Measurements from ENCODE around the gene FBXO4.

Gene FBXO4, protein sequence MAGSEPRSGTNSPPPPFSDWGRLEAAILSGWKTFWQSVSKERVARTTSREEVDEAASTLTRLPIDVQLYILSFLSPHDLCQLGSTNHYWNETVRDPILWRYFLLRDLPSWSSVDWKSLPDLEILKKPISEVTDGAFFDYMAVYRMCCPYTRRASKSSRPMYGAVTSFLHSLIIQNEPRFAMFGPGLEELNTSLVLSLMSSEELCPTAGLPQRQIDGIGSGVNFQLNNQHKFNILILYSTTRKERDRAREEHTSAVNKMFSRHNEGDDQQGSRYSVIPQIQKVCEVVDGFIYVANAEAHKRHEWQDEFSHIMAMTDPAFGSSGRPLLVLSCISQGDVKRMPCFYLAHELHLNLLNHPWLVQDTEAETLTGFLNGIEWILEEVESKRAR

DNA sequence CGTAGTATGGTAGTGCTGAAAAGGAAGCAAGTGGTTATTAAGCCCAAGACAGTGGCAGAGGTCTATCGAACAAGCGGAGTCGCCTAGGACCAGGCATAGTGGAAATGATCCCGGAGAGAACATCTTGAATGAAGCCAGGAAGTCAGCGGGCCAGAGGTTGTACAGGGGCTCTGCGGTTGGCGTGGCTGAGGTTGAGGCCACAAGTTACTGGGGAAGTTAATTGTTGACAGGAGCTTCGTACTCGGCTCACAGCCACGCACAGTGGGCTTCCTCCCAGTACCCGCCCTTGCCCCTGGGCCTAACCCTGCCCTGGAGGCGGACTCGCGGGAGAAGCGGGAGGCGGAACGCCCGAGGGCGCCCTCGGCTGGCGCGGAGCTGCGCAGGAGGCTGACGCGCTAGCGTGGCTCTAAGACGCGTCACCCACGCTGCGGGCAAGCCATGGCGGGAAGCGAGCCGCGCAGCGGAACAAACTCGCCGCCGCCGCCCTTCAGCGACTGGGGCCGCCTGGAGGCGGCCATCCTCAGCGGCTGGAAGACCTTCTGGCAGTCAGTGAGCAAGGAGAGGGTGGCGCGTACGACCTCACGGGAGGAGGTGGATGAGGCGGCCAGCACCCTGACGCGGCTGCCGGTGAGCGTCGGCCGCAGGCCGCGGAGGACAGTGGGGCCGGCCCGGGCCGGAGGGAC is at the start of gene FBXO4:
FBXO4 (plus strand) TSS at position 410 of the 683 bp plus-strand sequence; CDS start at position 439, 29 bp downstream.
- peak; percentile 37 for DNase-seq (ENCODE audit: low read depth)

DNA sequence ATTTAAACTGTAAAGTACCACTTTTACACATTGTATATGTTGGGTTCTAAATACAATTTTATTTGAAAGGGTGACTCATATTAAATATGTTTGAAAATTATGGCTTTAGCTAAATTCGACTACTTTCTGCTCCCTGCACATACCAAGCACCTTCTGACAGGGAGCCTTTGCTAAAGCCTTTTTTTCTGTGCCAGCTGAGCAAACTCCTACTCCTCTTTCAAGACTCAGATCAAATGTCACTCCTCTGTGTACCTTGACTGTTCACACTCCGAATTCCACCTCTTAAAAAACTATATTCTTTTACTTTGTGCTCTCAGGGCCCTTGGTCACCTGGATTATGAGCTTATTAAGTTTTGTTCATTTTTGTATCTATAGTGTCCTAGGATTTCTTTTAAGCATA is 48.4 kb upstream of the FBXO4 start:
- no peak for DNase-seq (ENCODE audit: low read depth)

GRCh38 chr5:41877408-41877807 is 47.7 kb upstream of the FBXO4 start:
- no peak for DNase-seq (ENCODE audit: low read depth)

DNA sequence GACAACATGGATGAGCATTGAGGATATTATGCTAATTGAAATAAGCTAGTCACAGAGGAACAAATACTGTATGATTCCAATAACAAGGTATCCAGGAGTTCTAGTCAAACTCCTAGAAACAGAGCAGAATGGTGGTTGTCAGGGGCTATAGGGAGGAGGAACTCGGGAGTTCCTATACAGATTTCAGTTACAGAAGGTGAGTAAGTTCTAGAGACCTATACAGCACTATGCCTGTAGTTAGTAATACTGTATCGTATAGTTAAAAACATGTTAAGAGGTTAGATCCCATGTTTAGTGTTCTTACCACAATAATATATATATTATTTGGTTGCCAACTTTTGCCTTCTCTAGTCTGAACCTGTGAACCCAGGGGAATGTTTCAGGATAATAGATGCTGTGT is 46.9 kb upstream of the FBXO4 start:
- DNase-seq (ENCODE audit: low read depth) = no peak

GRCh38 chr5:41878643-41879478 is 46.2 kb upstream of the FBXO4 start:
- no peak for DNase-seq (ENCODE audit: low read depth)

- DNase-seq (ENCODE audit: low read depth) = no peak
Measured at GRCh38 chr5:41882765-41883164, 42.3 kb upstream of the FBXO4 start.

DNA sequence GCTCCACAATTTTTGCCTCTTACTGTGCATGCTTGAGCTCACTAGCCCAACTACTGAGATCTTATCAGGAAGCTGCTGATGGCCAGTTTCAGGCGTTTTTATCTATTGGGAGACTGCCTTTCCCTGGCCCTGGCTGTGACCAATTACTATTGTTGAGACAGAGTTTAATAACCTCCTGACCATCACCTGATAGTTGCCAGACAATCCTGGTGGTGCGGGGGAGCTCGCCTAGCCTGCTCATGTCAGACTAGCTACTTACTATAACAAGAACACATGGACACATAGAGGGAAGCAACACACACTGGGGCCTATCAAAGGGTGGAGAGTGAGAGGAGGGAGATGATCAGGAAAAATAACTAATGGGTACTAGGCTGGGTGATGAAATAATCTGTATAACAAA is 41.8 kb upstream of the FBXO4 start:
- DNase-seq (ENCODE audit: low read depth) = no peak

GRCh38 chr5:41883936-41884335 is 41.1 kb upstream of the FBXO4 start:
- no peak for DNase-seq (ENCODE audit: low read depth)

GRCh38 chr5:41885286-41885685 is 39.8 kb upstream of the FBXO4 start:
- DNase-seq (ENCODE audit: low read depth) = no peak

DNA sequence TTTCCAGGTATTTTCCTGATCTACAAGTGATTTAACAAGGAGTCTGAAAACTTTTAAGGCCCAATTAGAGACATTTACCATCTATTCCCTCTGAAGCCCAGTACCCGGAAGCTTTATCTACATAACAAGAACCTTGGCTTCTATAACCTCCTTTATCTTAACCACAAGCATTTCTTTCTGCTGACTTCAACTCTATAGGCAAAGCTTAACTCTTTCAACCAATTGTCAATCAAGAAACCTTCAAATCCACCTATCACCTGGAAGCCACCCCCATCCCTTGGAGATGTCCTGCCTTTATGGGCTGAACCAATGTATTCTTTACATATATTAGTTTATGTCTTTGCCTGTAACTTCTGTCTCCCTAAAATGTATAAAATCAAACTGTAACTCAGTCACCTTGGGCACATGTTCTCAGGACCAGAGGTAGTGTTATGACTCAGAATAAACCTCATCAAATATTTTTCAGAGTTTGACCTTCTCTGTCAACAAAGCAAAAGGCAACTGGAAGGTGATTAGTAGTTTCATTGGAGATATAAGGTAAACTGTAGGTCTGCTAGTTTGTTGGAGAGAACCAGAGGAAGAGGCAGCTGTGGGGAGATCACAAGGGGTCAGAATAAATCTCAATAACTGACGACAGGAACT is 33.9 kb upstream of the FBXO4 start:
- no peak for DNase-seq (ENCODE audit: low read depth)

DNA sequence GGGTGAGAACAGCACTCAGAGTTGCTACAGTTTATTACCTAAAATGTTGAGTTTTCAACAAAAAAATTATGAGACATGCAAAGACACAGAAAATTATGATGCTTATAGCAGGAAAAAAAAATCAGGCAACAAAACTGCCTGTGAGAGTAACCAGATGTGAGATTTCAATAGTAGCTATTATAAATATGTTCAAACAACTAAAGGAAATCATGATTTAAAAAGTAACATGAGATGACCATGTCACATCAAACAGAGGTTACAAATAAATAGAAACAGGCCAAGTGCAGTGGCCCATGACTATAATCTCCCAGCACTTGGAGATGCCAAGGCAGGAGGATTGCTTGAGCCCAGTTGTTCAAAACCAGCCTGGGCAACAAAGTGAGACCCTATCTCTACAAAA is 33.0 kb upstream of the FBXO4 start:
- DNase-seq (ENCODE audit: low read depth) = no peak

- DNase-seq (ENCODE audit: low read depth) = no peak
Measured at GRCh38 chr5:41893074-41893851, 31.8 kb upstream of the FBXO4 start.

GRCh38 chr5:41896230-41896629 is 28.9 kb upstream of the FBXO4 start:
- DNase-seq (ENCODE audit: low read depth) = no peak

DNA sequence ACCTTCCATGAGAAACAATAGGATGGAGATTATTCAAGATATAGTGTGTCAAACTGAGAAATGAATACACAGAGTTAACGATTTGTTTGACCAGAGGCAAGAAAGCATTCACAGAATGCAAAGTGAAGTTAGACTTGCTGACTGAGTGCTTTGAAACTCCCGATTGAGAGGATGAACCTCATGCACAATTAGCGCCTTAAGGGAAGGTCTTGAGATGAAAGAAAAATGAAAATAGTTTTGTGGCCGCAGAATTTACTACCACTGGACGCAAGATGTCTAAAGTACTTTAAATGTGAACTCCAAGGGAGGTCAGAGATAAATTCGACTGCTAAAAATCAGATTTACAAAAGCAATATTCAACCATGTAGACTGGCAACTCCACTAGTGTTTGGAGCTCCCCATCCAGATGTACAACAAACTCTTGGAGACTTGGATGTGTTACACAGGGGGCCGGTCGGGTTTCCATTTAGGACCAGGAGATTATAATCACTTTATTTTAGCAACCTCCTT is 21.6 kb upstream of the FBXO4 start:
- no peak for DNase-seq (ENCODE audit: low read depth)

GRCh38 chr5:41903892-41904799 is 20.9 kb upstream of the FBXO4 start, which contains the start of gene RIMOC1:
Gene RIMOC1 (plus strand): TSS chr5:41904344. CDS start chr5:41904368, 24 bp downstream.
- peak; percentile 98 for DNase-seq (ENCODE audit: low read depth)

DNA sequence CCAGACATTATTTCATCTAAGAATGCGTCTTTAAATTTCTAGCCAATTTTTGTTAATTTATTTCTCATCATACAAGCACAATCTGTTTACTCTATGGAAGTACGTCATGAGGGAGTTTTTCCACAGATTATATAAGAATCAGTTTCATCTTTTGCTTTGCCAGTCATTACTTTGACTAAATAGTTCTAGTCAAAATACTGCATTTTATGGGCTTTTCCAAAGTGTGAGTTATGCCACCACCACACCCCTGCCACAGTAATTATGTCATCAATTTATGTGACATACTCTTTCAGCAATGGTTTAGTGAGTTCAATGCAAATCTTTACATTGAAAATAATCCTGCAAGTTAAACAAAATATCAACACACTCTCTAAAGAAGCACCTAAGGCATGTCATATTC is 18.9 kb upstream of the FBXO4 start:
- DNase-seq (ENCODE audit: low read depth) = no peak

DNA sequence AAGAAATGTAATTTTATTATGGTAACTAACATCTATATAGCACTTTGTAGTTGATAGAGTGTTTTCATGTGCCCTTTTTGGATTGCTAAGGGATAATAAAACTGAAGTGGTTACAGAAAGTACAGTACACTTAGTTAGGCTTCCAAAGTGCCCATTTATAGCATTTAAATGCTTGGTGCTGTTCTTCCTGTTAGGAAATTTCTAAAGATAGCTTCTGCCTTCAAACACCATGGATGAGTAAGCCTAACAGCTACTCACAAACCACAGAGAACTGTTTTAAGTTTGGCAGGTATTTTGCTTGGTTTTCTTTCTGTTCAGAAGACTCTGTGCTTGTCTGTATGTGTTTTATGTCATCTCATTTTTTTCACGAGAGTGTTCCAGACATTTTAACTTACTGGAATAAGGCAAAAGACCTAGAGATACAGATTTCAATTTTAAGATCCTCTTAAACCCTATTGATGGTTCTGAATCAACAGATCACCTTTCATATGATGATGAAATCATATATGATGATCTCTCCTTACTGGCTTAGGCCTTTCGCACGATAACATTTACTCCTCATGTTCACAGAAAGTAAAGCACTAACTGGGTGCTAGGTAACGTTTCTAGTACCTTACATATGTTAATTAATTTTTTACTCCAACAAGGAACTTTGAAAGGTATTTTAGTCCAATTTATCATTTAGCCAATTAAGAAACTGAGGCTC is 16.6 kb upstream of the FBXO4 start:
- peak; percentile 38 for DNase-seq (ENCODE audit: low read depth)

DNA sequence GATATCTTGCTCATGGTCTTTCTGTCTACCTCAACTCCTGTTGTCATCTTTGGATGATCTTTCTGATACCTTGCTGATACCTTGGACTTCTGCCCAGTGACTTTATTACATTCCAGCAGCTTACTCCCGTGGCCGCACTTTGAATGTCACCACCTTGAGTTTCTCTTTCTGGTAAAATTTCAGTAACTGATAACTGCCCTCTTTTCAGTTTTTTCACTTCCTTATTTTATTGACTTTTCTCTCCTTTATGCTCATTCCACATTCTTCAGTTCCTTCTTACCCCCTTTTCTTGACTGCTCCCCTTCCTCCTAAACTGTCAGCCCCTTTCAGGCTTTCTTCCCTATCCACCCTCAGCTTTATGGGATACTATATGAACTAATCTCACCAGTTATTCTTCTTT is 7.0 kb upstream of the FBXO4 start:
- no peak for DNase-seq (ENCODE audit: low read depth)

DNA sequence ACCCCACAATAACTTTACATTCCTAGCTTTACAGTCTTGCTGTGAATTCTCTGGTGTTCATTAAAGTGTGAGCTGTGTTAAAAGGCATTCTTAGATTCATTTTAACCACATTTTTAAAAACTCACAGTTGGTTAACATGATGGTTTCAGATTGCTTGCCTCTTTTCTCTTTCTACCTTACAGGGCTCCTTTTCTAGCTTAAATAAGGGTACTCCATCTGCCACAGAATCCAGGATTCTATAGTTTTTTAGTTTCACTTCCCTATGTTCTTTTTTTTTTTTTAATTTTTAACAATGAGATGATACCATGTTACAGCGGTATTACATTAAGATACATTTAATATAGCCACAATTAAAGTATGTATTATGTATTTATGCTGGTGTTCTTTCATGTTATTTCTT is 3.9 kb upstream of the FBXO4 start:
- no peak for DNase-seq (ENCODE audit: low read depth)

All from GM04503 (cell line).